GM12892 (cell line): ENCODE results near the gene TRPV3. TPM values are rescaled to one million over a fixed set of nuclear protein-coding genes. Genes with fewer than 3 reads are reported as not detected.

Experiments
- DNase-seq: peaks from one replicate; pipeline ENCODE4 v3.0.0; 2011; ENCODE audit not compliant: insufficient read length
- FAIRE-seq: peaks from 2 replicates; lab custom pipeline; 2011; peaks lifted over from hg19 to GRCh38; lab: Jason Lieb, UNC
- POLR2A ChIP-seq: IDR thresholded peaks from 2 replicates; pipeline ENCODE4 v1.6.1; 2011; ENCODE audit warnings: low read depth, low read length, control low read depth
- POLR2AphosphoS5 ChIP-seq: IDR thresholded peaks from 2 replicates; pipeline ENCODE4 v1.6.1; 2011; ENCODE audit warnings: low read depth, low read length, control low read depth
- TAF1 ChIP-seq: IDR thresholded peaks from 2 replicates; pipeline ENCODE4 v1.6.1; 2011; ENCODE audit warnings: low read depth, mild to moderate bottlenecking, control low read depth, low read length, borderline replicate concordance
- polyA plus RNA-seq: library from polyadenylated mRNA; unstranded; fragments of >200 nt; gene quantifications from one replicate; pipeline ENCODE4 v1.2.1, GENCODE V29; 2012; ENCODE audit warnings: missing spikeins, inconsistent platforms; ENCODE audit not compliant: missing spikeins

Gene TRPV3
- polyA plus RNA-seq, result 4.3 TPM

GRCh38 chr17:3557768-3558583 lies at the start of gene TRPV3:
Gene TRPV3 (minus strand): TSS chr17:3557812. CDS start chr17:3554850, 2,962 bp downstream.
- DNase-seq (peak; percentile 88), FAIRE-seq (no peak)
- no peak for TF ChIP-seq TAF1
- 0 out of 2 replicates have a peak, but pooled peaks have one; percentile 44 for TF ChIP-seq POLR2AphosphoS5
- no peak; the same call in 1 of the 2 replicates for TF ChIP-seq POLR2A

GRCh38 chr17:3603870-3604259 lies 46.3 kb upstream of the TRPV3 start:
- no peak for FAIRE-seq
- TF ChIP-seq TAF1, result no peak
- no peak for TF ChIP-seq POLR2AphosphoS5
- TF ChIP-seq POLR2A, result no peak
- no peak for DNase-seq

- FAIRE-seq (no peak), DNase-seq (no peak)
- TF ChIP-seq POLR2AphosphoS5 (no peak), TAF1 (no peak), POLR2A (no peak)
These were observed 45.7 kb upstream of the TRPV3 start for GRCh38 chr17:3603119-3603869.

GRCh38 chr17:3602499-3602898 lies 44.9 kb upstream of the TRPV3 start:
- DNase-seq, result no peak
- TF ChIP-seq POLR2A (no peak), TAF1 (no peak), POLR2AphosphoS5 (no peak)
- no peak for FAIRE-seq

- no peak for DNase-seq
- FAIRE-seq, result no peak
- TF ChIP-seq POLR2A, result no peak
- no peak for TF ChIP-seq TAF1
- TF ChIP-seq POLR2AphosphoS5, result no peak
These were observed 43.1 kb upstream of the TRPV3 start for GRCh38 chr17:3600529-3601205.

GRCh38 chr17:3598078-3598477 lies 40.5 kb upstream of the TRPV3 start:
- DNase-seq (no peak), FAIRE-seq (no peak)
- TF ChIP-seq TAF1 (no peak), POLR2A (no peak), POLR2AphosphoS5 (no peak)

- FAIRE-seq (no peak), DNase-seq (no peak)
- TF ChIP-seq POLR2AphosphoS5 (no peak), POLR2A (no peak), TAF1 (no peak)
These were observed 39.3 kb upstream of the TRPV3 start for GRCh38 chr17:3596804-3597464.

- no peak for DNase-seq
- no peak for TF ChIP-seq TAF1
- TF ChIP-seq POLR2AphosphoS5, result no peak
- no peak for FAIRE-seq
These were observed 37.4 kb upstream of the TRPV3 start for GRCh38 chr17:3594976-3595375.

- DNase-seq (no peak), FAIRE-seq (no peak)
- TF ChIP-seq POLR2AphosphoS5 (no peak), TAF1 (no peak), POLR2A (no peak)
These were observed 36.6 kb upstream of the TRPV3 start for GRCh38 chr17:3594051-3594800.

- TF ChIP-seq TAF1 (no peak), POLR2AphosphoS5 (no peak), POLR2A (no peak)
- no peak for DNase-seq
- no peak for FAIRE-seq
These were observed 35.8 kb upstream of the TRPV3 start for GRCh38 chr17:3593384-3593783.
